ENCODE measurements around the gene PDZD2.

GRCh38 chr5:32089146-32090000 is 450.4 kb downstream of the PDZD2 start:
- TF ChIP-seq CTCF (IDR thresholded peaks at IDR 0.05) (no peak), EZH2 (IDR thresholded peaks at IDR 0.05) (no peak)

Data from neural progenitor cell (in vitro differentiated cells).